Measurements from ENCODE around the gene CSF3.
A peak's percentile ranks its signal among the peaks of the same experiment; 100 is the strongest.

Gene CSF3

GRCh38 chr17:40015005-40015997, at the start of gene CSF3:
TSS of gene CSF3 (plus strand) at chr17:40015440. CDS start at chr17:40015475, 35 bp downstream.
- DNase-seq = no peak

- DNase-seq = no peak
Observed at GRCh38 chr17:39966771-39967170, 48.5 kb upstream of the CSF3 start.

GRCh38 chr17:39968761-39969160, 46.5 kb upstream of the CSF3 start:
- DNase-seq = no peak

- DNase-seq = no peak
Observed at GRCh38 chr17:39969375-39969774, 45.9 kb upstream of the CSF3 start.

GRCh38 chr17:39970157-39970692, 45.0 kb upstream of the CSF3 start:
- no peak for DNase-seq

GRCh38 chr17:39971076-39971603, 44.1 kb upstream of the CSF3 start:
- DNase-seq = no peak

- no peak for DNase-seq
Observed at GRCh38 chr17:39972271-39972670, 43.0 kb upstream of the CSF3 start.

GRCh38 chr17:39973496-39973895, 41.7 kb upstream of the CSF3 start:
- DNase-seq = no peak

- no peak for DNase-seq
Observed at GRCh38 chr17:39974433-39974832, 40.8 kb upstream of the CSF3 start.

- no peak for DNase-seq
Observed at GRCh38 chr17:39975801-39976200, 39.4 kb upstream of the CSF3 start.

- DNase-seq = no peak
Observed at GRCh38 chr17:39979016-39979670, 36.1 kb upstream of the CSF3 start.

- no peak for DNase-seq
Observed at GRCh38 chr17:39979893-39980350, 35.3 kb upstream of the CSF3 start.

- peak; percentile 98 for DNase-seq
Observed at GRCh38 chr17:39980351-39981206, 34.7 kb upstream of the CSF3 start, which contains the start of gene PSMD3. TSS of gene PSMD3 (plus strand) at chr17:39980807. CDS start at chr17:39980971, 164 bp downstream.

- no peak for DNase-seq
Observed at GRCh38 chr17:39981207-39981741, 34.0 kb upstream of the CSF3 start.

GRCh38 chr17:39981766-39982375, 33.4 kb upstream of the CSF3 start:
- DNase-seq = no peak

- DNase-seq = no peak
Observed at GRCh38 chr17:39988206-39988810, 26.9 kb upstream of the CSF3 start.

GRCh38 chr17:39994448-39994847, 20.8 kb upstream of the CSF3 start:
- DNase-seq = no peak

- no peak for DNase-seq
Observed at GRCh38 chr17:39995438-39995837, 19.8 kb upstream of the CSF3 start.

- DNase-seq = no peak
Observed at GRCh38 chr17:39996162-39996561, 19.1 kb upstream of the CSF3 start.

GRCh38 chr17:39996800-39997199, 18.4 kb upstream of the CSF3 start:
- no peak for DNase-seq

- no peak for DNase-seq
Observed at GRCh38 chr17:39997543-39997942, 17.7 kb upstream of the CSF3 start.

Measured in activated T-cell treated with anti-CD3 and anti-CD28 coated beads, Interleukin-2, amount 50 U/mL, for 48 hours (primary cell).